Skeletal muscle tissue (tissue), 4 donors: Measurements from ENCODE around the gene GLYATL3. TPM values are rescaled to one million over a fixed set of nuclear protein-coding genes. Genes with fewer than 3 reads are reported as not detected.

Experiments
- H3K27ac ChIP-seq: one replicate; pipeline ENCODE4 v1.7.0; 2013; ENCODE audit warnings: mild to moderate bottlenecking, low read depth, low read length, inconsistent platforms
- H3K27me3 ChIP-seq, 3 donors: one replicate each; pipeline ENCODE4 v1.7.0; 2013; ENCODE audit warnings: low read length in 3 of 3; ENCODE audit not compliant: control insufficient read depth in 3 of 3, insufficient read depth in 3 of 3
- H3K36me3 ChIP-seq, 3 donors: one replicate each; pipeline ENCODE4 v1.7.0; 2013; ENCODE audit warnings: low read length in 3 of 3; ENCODE audit not compliant: control insufficient read depth in 3 of 3, insufficient read depth in 3 of 3
- H3K4me1 ChIP-seq, 3 donors: one replicate each; pipeline ENCODE4 v1.7.0; 2013; ENCODE audit warnings: low read length in 3 of 3, mild to moderate bottlenecking in 3 of 3; ENCODE audit not compliant: control insufficient read depth in 3 of 3, insufficient read depth in 3 of 3
- H3K4me3 ChIP-seq, 3 donors: one replicate each; pipeline ENCODE4 v1.7.0; 2013; ENCODE audit warnings: low read length in 3 of 3
- H3K9ac ChIP-seq, 3 donors: one replicate each; pipeline ENCODE4 v1.7.0; 2013; ENCODE audit warnings: low read length in 3 of 3, mild to moderate bottlenecking in 3 of 3, moderate library complexity in 2 of 3, low read depth in 1 of 3
- H3K9me3 ChIP-seq, 3 donors: one replicate each; pipeline ENCODE4 v1.7.0; 2013; ENCODE audit warnings: low read length in 3 of 3; ENCODE audit not compliant: control insufficient read depth in 3 of 3
- total RNA-seq: library from RNA; depleted of rRNA; stranded (reverse); fragments of >200 nt; gene quantifications from one replicate; pipeline ENCODE4 v1.2.3, GENCODE V29; 2014
- donor health status: Osteomylitis.

Gene GLYATL3
- total RNA-seq, 1 donor from 2014 or later, result not detected

GRCh38 chr6:49553384-49553783 lies 53.7 kb downstream of the GLYATL3 start:
- peaks cover 17 to 27% (median 21%) of the 10 kb centered on the region in 3 donors for H3K27me3 ChIP-seq
- peaks cover 7 to 17% (median 15%) of the 10 kb centered on the region in 3 donors for H3K4me1 ChIP-seq
- no peaks in the 10 kb centered on the region for H3K9me3 ChIP-seq
- H3K4me3 ChIP-seq, result no peak overlapping the region
- no peaks in the 10 kb centered on the region for H3K36me3 ChIP-seq
- no peak overlapping the region for H3K27ac ChIP-seq
- no peak overlapping the region for H3K9ac ChIP-seq

- Histone ChIP-seq H3K36me3 (no peaks in the 10 kb centered on the region), H3K4me1 (peaks cover 6 to 8% (median 7%) of the 10 kb centered on the region in 3 donors), H3K27me3 (peaks cover 7 to 10% (median 7%) of the 10 kb centered on the region in 3 donors), H3K9ac (no peak overlapping the region), H3K9me3 (no peaks in the 10 kb centered on the region), H3K27ac (no peak overlapping the region), H3K4me3 (no peak overlapping the region)
These were observed 56.2 kb downstream of the GLYATL3 start for GRCh38 chr6:49555951-49556350.

- Histone ChIP-seq H3K9me3 (no peaks in the 10 kb centered on the region), H3K27me3 (peaks cover 2 to 5% (median 2%) of the 10 kb centered on the region in 3 donors), H3K27ac (no peak overlapping the region), H3K9ac (no peak overlapping the region), H3K4me3 (no peak overlapping the region), H3K36me3 (no peaks in the 10 kb centered on the region), H3K4me1 (peaks cover under 1 to 3% (median 2%) of the 10 kb centered on the region in 3 donors)
These were observed 56.7 kb downstream of the GLYATL3 start for GRCh38 chr6:49556429-49556837.

- Histone ChIP-seq H3K27me3 (peaks cover 0 to 3% (median 0%) of the 10 kb centered on the region in 3 donors), H3K4me3 (no peak overlapping the region), H3K4me1 (no peaks in the 10 kb centered on the region), H3K36me3 (no peaks in the 10 kb centered on the region), H3K9ac (no peak overlapping the region), H3K27ac (no peak overlapping the region), H3K9me3 (no peaks in the 10 kb centered on the region)
These were observed 57.5 kb downstream of the GLYATL3 start for GRCh38 chr6:49557177-49557576.

- no peak overlapping the region for H3K27ac ChIP-seq
- no peaks in the 10 kb centered on the region for H3K36me3 ChIP-seq
- peaks cover 0 to under 1% (median 0%) of the 10 kb centered on the region in 3 donors for H3K27me3 ChIP-seq
- no peak overlapping the region for H3K4me3 ChIP-seq
- no peaks in the 10 kb centered on the region for H3K9me3 ChIP-seq
- no peak overlapping the region for H3K9ac ChIP-seq
- no peaks in the 10 kb centered on the region for H3K4me1 ChIP-seq
These were observed 58.5 kb downstream of the GLYATL3 start for GRCh38 chr6:49558238-49558637.

GRCh38 chr6:49563006-49563886 lies 63.5 kb downstream of the GLYATL3 start:
- no peaks in the 10 kb centered on the region for H3K27me3 ChIP-seq
- H3K9ac ChIP-seq, result no peak overlapping the region
- no peak overlapping the region for H3K4me3 ChIP-seq
- H3K9me3 ChIP-seq, result no peaks in the 10 kb centered on the region
- H3K4me1 ChIP-seq, result no peaks in the 10 kb centered on the region
- no peaks in the 10 kb centered on the region for H3K36me3 ChIP-seq
- no peak overlapping the region for H3K27ac ChIP-seq

- no peaks in the 10 kb centered on the region for H3K9me3 ChIP-seq
These were observed 64.8 kb downstream of the GLYATL3 start for GRCh38 chr6:49564552-49564951.

GRCh38 chr6:49565261-49565660 lies 65.5 kb downstream of the GLYATL3 start:
- Histone ChIP-seq H3K27me3 (no peaks in the 10 kb centered on the region), H3K9ac (no peak overlapping the region), H3K4me3 (no peak overlapping the region), H3K4me1 (no peaks in the 10 kb centered on the region), H3K9me3 (no peaks in the 10 kb centered on the region), H3K27ac (no peak overlapping the region), H3K36me3 (no peaks in the 10 kb centered on the region)

More at GRCh38 chr6:49564552-49564951, 64.8 kb downstream of the GLYATL3 start:
- no peaks in the 10 kb centered on the region for H3K36me3 ChIP-seq
- no peak overlapping the region for H3K27ac ChIP-seq
- no peaks in the 10 kb centered on the region for H3K4me1 ChIP-seq
- H3K27me3 ChIP-seq, result no peaks in the 10 kb centered on the region
- no peak overlapping the region for H3K9ac ChIP-seq
- no peak overlapping the region for H3K4me3 ChIP-seq

GRCh38 chr6:49565855-49566254 lies 66.1 kb downstream of the GLYATL3 start:
- Histone ChIP-seq H3K36me3 (no peaks in the 10 kb centered on the region), H3K9ac (no peak overlapping the region), H3K27ac (no peak overlapping the region)

GRCh38 chr6:49570474-49571079 lies 70.9 kb downstream of the GLYATL3 start:
- Histone ChIP-seq H3K4me3 (no peak overlapping the region), H3K27me3 (peaks cover 0 to 2% (median 0%) of the 10 kb centered on the region in 3 donors), H3K4me1 (no peaks in the 10 kb centered on the region), H3K36me3 (no peaks in the 10 kb centered on the region), H3K9me3 (no peaks in the 10 kb centered on the region), H3K9ac (no peak overlapping the region), H3K27ac (no peak overlapping the region)

More at GRCh38 chr6:49565855-49566254, 66.1 kb downstream of the GLYATL3 start:
- H3K27me3 ChIP-seq, result no peaks in the 10 kb centered on the region
- no peak overlapping the region for H3K4me3 ChIP-seq
- H3K4me1 ChIP-seq, result no peaks in the 10 kb centered on the region
- H3K9me3 ChIP-seq, result no peaks in the 10 kb centered on the region
